Chondrocyte (in vitro differentiated cells): Measurements from ENCODE around the gene CD200R1L. TPM values are rescaled to one million over a fixed set of nuclear protein-coding genes. Genes with fewer than 3 reads are reported as not detected.

Experiments
- DNase-seq: peaks from one replicate; pipeline ENCODE4 v3.0.0; 2021; ENCODE audit warnings: mixed read lengths, low spot score
- H3K27ac Mint-ChIP-seq: one replicate; pipeline ENCODE4 v1.8.0; 2021; ENCODE audit warnings: mild to moderate bottlenecking, moderate library complexity, mixed read lengths; ENCODE audit not compliant: unreplicated experiment
- H3K27me3 Mint-ChIP-seq: 2 replicates; pipeline ENCODE4 v1.8.0; 2021; ENCODE audit warnings: low read depth, mixed read lengths
- H3K36me3 Mint-ChIP-seq: 2 replicates; pipeline ENCODE4 v1.8.0; 2021; ENCODE audit warnings: low read depth, mixed read lengths
- H3K4me1 Mint-ChIP-seq: 2 replicates; pipeline ENCODE4 v1.8.0; 2021; ENCODE audit warnings: low read depth, mild to moderate bottlenecking, mixed read lengths
- H3K4me3 Mint-ChIP-seq: one replicate; pipeline ENCODE4 v1.8.0; 2021; ENCODE audit warnings: mild to moderate bottlenecking, moderate library complexity, mixed read lengths; ENCODE audit not compliant: unreplicated experiment
- H3K9me3 Mint-ChIP-seq: 2 replicates; pipeline ENCODE4 v1.8.0; 2021; ENCODE audit warnings: low read depth, mixed read lengths
- CTCF ChIP-seq: fragments of 200-600 bp; sonication (generic); IDR thresholded peaks from 2 replicates; pipeline ENCODE4 v1.5.0; 2021; ENCODE audit warnings: antibody characterized with exemption, mild to moderate bottlenecking, moderate library complexity
- total RNA-seq: library from RNA; stranded (reverse); gene quantifications from 3 replicates; pipeline ENCODE4 v1.2.1, GENCODE V29; 2021

Gene CD200R1L
- total RNA-seq, 1 donor from 2014 or later = not detected

- Mint-ChIP-seq H3K27me3 (no peaks in the 10 kb centered on the region), H3K4me1 (peaks cover 65% of the 10 kb centered on the region), H3K4me3 (no peak overlapping the region), H3K36me3 (peaks cover 1% of the 10 kb centered on the region), H3K9me3 (no peaks in the 10 kb centered on the region), H3K27ac (no peak overlapping the region)
- no peak for TF ChIP-seq CTCF
- DNase-seq = no peak
Measured at GRCh38 chr3:112774293-112774926, 72.3 kb downstream of the CD200R1L start.

DNA sequence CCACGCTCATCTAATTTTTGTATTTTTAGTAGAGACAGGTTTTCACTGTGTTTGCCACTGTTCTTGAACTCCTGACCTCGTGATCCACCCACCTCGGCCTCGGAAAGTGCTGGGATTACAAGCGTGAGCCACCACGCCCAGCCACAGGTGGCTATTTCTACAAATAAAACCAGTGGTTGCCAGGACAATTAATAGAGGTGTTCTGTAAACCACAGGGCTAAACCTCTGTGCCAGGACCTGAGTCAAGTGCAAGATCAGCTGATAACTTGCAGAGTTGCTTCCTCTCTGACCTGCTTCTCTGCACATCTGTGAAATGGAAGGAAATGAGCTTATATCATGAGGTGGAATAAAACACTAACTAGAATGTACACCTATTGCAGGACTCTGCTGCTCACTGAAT is 72.8 kb downstream of the CD200R1L start:
- Mint-ChIP-seq H3K27me3 (no peaks in the 10 kb centered on the region), H3K4me1 (peaks cover 64% of the 10 kb centered on the region), H3K27ac (no peak overlapping the region), H3K36me3 (peaks cover 1% of the 10 kb centered on the region), H3K9me3 (no peaks in the 10 kb centered on the region), H3K4me3 (no peak overlapping the region)
- no peak for DNase-seq
- no peak for TF ChIP-seq CTCF

GRCh38 chr3:112770951-112771350 is 75.7 kb downstream of the CD200R1L start:
- Mint-ChIP-seq H3K4me3 (no peak overlapping the region), H3K4me1 (peaks cover 42% of the 10 kb centered on the region), H3K27ac (no peak overlapping the region), H3K36me3 (peaks cover 1% of the 10 kb centered on the region), H3K27me3 (no peaks in the 10 kb centered on the region), H3K9me3 (peaks cover 3% of the 10 kb centered on the region)
- no peak for TF ChIP-seq CTCF
- no peak for DNase-seq

- Mint-ChIP-seq H3K4me1 (peaks cover 33% of the 10 kb centered on the region), H3K9me3 (peaks cover 3% of the 10 kb centered on the region), H3K27me3 (no peaks in the 10 kb centered on the region), H3K36me3 (peaks cover 1% of the 10 kb centered on the region), H3K27ac (no peak overlapping the region), H3K4me3 (no peak overlapping the region)
- no peak for DNase-seq
- no peak for TF ChIP-seq CTCF
Measured at GRCh38 chr3:112770032-112770626, 76.5 kb downstream of the CD200R1L start.

DNA sequence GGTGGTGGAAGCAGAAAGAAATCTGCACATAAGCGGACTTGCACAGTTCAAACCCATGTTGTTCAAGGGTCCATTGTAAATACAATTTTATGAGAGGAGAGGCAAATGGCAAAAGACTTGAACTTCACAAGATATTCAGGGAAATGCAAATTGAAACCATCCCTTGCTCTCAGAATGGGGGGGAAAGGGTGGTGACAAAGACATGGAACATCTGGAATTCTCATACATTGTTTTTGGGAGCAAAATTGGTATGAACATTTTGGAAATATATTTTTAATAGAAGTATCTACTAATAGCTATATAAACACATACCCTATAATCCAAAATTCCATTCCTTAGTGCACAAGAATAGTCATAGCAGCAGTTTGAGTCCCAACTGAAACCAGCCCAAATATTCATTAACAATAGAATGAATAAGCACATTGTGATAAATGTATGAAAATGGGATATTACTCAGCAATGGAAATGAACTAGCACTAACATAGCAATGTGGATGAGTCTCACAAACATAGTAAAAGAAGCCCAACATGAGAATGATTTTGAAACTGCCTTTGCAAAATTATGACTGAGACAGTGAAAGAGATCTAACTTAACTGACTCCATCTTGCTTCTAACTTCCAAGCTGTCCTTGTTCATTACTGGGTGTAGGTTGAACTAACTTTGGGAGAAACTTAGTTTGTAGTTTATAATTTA is 77.2 kb downstream of the CD200R1L start:
- TF ChIP-seq CTCF = no peak
- no peak overlapping the region for H3K27ac Mint-ChIP-seq
- H3K4me1 Mint-ChIP-seq = peaks cover 26% of the 10 kb centered on the region
- H3K27me3 Mint-ChIP-seq = no peaks in the 10 kb centered on the region
- DNase-seq = no peak
- no peak overlapping the region for H3K4me3 Mint-ChIP-seq
- peaks cover 1% of the 10 kb centered on the region for H3K36me3 Mint-ChIP-seq
- peaks cover 3% of the 10 kb centered on the region for H3K9me3 Mint-ChIP-seq
